ENCODE measurements around the gene VWA1.
"Not testable (repeated sequence)": the region's sequence is repeated elsewhere in the genome, so short reads cannot be mapped to it uniquely, and the experiment has no call there.

VWA1 gene, protein sequence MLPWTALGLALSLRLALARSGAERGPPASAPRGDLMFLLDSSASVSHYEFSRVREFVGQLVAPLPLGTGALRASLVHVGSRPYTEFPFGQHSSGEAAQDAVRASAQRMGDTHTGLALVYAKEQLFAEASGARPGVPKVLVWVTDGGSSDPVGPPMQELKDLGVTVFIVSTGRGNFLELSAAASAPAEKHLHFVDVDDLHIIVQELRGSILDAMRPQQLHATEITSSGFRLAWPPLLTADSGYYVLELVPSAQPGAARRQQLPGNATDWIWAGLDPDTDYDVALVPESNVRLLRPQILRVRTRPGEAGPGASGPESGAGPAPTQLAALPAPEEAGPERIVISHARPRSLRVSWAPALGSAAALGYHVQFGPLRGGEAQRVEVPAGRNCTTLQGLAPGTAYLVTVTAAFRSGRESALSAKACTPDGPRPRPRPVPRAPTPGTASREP

DNA sequence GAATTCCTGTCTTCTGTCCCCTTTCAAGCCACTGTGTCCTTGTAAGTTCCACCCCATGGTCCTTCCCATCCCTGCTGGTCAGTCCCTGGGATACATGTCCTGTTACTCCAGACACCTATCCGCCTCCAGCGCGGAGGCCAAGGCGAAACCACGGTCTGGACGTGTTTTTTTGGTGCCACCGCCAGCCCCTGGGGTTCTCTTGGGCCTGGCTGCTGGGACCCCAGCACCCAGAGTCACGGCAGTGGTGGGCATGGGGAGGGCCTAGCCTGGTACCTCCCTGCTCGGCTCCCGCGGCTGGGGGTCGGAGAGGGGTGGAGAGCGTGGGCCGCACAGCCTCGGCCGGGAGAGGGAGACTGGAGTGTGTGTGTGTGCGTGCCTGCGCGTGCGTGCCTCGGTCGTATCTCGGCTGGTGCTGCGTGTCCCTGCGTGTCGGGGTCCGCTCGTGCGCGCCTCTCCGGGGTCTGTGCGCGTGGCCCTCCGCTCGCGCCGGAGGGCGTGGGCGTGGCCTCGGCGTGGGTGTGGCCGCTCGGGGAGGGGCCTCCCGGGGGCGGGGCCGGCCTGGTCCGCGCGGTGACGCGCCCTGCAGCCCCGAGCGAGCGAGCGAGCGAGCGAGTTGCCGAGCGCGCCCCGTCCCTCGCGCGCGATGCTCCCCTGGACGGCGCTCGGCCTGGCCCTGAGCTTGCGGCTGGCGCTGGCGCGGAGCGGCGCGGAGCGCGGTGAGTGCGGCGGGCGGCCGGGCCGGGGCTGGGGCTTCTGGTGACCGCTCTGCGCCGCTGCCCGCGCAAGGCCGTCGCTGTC lies at the start of gene VWA1:
VWA1 (plus strand) TSS at position 585 of the 798 bp plus-strand sequence; CDS start at position 644, 59 bp downstream.
- peak; percentile 82 for DNase-seq

DNA sequence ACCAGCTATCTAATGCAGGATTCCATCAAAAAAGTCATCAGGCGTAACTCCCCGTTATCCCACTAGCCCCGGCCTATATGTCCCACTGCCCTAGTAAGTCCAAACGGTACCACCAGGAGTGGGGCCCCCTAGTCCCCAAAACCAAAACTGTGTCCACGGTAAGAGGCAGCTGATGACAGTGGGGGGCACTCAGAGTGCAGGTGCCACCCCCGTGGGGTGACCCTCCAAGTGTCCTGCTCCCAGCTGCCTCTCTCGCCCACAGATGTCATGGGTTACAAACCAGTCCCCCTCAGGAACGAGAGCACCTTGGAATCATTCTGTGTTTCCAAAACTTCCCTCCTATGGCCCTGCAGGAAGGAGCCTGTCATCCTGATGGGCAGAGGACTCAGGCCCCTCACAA lies 49.6 kb upstream of the VWA1 start:
- DNase-seq, result no peak

- no peak for DNase-seq
Observed at GRCh38 chr1:1387098-1388077, 48.1 kb upstream of the VWA1 start.

- no peak for DNase-seq
Observed at GRCh38 chr1:1388078-1388472, 47.4 kb upstream of the VWA1 start.

DNA sequence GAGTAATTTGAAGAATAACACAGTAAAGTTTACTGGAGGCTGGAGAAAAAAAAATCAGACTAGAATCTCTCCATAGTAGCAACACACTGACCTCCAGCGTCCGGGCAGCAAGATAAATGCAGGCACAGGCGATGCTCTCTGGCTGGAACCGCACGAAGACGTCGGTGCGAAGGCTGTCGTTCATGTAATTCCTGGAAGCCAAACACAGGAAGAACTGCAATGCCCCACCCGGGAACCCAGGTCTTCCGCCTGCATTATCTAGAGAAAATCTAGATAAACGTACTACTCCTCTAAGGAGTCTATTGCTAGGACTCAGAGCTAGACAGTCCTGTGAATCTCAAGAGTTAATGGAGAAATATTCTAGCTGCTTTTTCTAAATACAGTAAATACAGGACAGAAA lies 44.8 kb upstream of the VWA1 start:
- DNase-seq, result no peak

- no peak for DNase-seq
Observed at GRCh38 chr1:1391225-1391624, 44.3 kb upstream of the VWA1 start.

GRCh38 chr1:1393014-1393413 lies 42.5 kb upstream of the VWA1 start:
- DNase-seq, result no peak

- no peak for DNase-seq
Observed at GRCh38 chr1:1393428-1393827, 42.1 kb upstream of the VWA1 start.

DNA sequence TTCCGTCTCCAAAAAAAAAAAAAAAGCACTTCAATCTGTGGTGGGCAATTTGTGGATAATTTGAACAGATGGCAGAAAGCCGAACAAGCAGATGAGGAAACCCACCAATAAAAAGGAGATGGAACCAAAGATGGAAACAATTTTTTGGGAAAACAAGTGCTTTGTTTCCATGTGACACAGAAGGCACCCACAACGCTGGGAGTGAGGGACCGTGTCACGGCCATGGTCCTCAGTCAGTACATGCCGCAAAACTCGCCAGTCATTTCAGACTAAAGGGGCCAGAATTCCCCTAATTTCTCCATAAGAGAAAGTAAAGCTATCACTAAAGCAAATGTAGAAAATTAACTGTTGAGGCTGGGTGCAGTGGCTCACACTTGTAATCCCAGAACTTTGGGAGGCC lies 41.4 kb upstream of the VWA1 start:
- DNase-seq, result no peak

GRCh38 chr1:1395166-1395565 lies 40.3 kb upstream of the VWA1 start:
- no peak for DNase-seq

DNA sequence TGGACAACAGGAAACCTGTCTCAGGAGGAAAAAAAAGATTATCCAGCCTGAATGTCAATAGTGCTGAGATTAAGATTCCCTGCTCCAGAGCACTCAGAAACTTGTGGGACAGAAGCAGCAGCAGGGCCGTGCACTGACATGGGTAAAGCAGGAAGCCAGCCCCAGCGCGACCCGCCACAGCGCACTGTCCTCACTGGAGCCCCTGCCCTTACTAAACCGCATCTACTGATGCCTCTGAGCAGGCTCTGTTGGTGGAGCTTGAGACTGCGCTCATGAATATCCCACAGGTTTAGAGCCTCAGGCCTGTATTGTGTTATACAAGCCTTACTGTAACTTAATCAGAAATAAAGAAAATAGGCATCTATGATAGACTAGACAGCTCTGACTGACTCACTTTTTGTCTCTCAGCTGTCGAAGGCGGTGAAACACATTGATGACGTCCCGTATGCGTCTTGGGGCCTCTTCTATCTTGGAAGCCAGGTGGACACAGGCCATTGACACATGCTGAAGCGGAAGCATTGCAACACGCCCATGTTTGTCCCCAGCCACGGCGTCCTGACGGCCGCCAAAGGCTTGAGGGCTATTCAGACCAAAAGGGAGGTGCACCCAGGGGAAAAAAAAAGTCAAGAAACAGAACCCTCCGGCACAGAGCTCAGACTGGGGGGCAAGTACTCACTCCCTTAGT lies 37.5 kb upstream of the VWA1 start:
- DNase-seq, result no peak

DNA sequence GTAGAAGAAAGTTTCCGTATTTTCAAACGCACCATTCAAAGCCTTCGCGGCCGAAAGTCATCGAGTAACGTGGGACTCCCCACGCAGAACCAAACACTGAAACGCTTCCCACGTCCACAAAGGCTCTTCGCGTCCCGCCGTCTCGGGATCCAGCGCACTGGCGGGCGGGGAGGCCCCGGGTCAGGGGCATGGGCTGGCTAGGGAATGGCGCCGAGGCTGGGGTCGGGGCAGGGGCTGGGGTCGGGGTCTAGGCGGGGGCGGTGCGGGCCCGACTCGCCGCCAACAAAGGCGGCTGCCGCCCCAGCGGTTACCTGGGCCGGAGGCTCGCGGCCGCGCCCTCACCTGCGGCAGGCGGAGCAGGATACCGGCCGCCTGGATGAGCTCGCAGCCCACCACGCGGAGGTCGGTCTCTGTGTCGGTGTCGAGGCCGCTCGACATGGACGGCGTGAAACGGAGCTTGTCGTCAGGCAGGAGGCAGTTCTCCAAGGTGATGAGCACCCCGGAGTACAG lies 36.8 kb upstream of the VWA1 start:
- no peak for DNase-seq

DNA sequence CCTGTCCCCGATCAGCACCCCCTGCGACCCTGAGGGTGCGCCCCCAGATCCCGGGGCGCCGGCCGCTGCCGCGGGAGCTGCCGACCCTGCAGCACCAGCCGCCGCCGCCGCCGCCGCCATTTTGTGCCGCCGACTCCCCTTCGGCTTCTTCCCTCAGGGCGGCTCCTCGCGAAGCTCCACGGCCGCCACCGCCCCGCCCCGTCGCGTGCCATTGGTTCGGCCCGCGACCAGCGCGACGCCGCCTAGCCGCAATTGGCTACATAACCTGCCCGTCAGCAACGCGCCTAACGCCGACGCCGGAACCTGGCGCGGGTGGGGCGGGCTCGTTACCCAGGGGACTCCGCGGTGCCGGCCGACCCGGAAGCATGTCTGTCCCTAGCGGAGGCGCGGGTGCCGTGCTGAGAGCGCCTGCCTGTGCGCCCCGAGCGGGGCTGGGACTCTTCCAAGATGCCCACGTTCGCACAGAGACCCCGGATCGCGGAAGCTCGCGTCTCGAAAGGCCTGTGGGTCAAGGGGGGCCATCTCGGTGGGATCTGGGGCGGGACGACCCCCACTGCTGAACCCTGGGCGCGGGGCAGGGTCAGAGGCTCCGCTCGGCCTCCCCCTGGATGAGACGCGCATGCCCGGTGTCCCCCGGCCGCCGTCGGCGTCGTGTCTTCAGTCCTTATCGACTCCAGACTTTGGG lies 36.2 kb upstream of the VWA1 start, which contains the start of gene CCNL2:
CCNL2 (minus strand) TSS at position 149 of the 685 bp plus-strand sequence; CDS start at position 120, 29 bp downstream.
- peak; percentile 98 for DNase-seq

- no peak for DNase-seq
Observed at GRCh38 chr1:1399872-1400575, 35.5 kb upstream of the VWA1 start.

DNA sequence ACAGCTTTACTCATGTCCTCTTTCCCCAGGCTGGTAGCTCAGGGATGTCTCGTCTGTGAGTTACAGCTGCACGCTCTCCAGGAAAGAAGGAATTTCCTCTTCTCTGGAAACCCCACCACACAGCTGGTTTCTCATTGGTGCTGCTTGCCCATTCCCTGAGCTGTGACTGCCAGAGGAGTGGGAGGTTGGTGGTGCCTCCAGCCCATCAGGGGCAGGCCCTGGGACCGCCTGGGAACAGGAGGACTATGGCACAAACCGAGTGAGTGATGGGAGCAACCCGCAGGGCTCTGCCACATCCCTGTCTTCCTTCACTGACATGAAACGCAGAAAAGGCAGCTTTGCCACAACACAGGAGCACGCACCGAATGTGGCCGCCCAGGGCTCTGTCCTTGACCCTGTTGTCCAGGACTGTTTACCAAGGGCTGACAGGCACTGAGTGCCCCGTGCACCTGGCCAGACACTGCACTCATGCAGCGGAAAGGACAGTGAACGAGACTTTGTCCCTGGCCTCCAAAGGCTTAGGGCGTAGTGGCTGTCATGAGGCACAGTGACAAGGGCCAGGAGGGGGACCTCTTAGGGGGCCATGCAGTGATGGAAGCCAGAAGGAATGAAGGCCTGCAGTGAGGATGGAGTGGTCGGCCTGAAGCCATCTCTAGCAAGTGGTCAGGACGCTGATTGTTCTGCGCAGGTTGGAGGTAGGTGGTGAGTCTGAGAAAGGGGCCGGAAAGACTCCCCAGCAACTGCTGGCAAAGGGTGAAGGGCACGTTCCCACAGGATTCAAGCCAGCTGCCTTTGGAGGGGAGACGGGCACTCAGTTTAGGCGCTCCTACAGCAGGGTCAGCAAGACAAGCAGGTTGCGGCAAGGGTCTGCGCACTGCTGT lies 34.7 kb upstream of the VWA1 start:
- no peak for DNase-seq

- no peak for DNase-seq
Observed at GRCh38 chr1:1401457-1402010, 34.0 kb upstream of the VWA1 start.

GRCh38 chr1:1402072-1402900 lies 33.2 kb upstream of the VWA1 start:
- no peak for DNase-seq

- DNase-seq, result not testable (repeated sequence)
Observed at GRCh38 chr1:1402901-1403392, 32.5 kb upstream of the VWA1 start.

Data from left hindlimb (tissue), 1 donor.